GM18951 (cell line): ENCODE data around the gene KCTD7.
A peak's percentile ranks its signal among the peaks of the same experiment; 100 is the strongest.
"Not testable (repeated sequence)": the region's sequence is repeated elsewhere in the genome, so short reads cannot be mapped to it uniquely, and the experiment has no call there.

ENCODE experiments used
- POLR2A ChIP-seq: IDR thresholded peaks from 4 replicates; pipeline ENCODE4 v1.6.1; 2011; ENCODE audit warnings: mild to moderate bottlenecking; ENCODE audit not compliant: insufficient read length, insufficient read depth; ENCODE audit errors: extremely low read depth
- in situ Hi-C: fragments of 300-500 bp; cut with MboI; formaldehyde crosslinking; loops from one replicate; pipeline ENCODE4 v1.12.0; 2022; ENCODE audit warnings: low sequenced_read_pairs, mixed read lengths, inconsistent platforms; ENCODE audit not compliant: unreplicated experiment

The KCTD7 gene

GRCh38 chr7:66671034-66671433, 42.4 kb downstream of the KCTD7 start:
- no peak for TF ChIP-seq POLR2A
- in situ Hi-C loops = no loop called here

- in situ Hi-C loops = not testable (repeated sequence)
Measured at GRCh38 chr7:66671486-66671885, 42.8 kb downstream of the KCTD7 start.

GRCh38 chr7:66672432-66673123, 43.9 kb downstream of the KCTD7 start:
- in situ Hi-C loops = not testable (repeated sequence)

DNA sequence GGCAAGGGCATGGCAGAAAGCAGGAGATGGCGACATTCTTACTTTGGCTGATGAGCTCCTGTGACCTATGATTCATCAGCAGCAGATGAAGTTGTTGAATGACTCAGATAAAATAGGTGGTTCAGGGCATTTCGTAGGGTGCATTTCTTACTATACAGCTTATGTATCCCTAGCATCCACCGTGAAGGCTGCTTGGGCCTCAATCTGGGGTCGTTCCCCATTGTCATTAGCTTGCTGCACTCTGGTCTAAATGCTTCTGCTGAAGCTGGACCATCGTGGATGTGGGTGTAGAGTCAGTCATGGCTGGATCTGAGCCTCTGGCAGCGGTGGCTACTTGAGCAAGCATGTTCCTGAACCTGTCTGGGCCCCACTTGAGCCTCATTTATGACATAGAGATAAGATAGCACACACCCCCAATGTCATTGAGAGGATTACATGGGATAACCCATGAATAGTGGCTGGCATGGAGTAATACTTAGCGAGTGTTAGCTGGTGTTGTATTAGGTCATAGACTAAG, 44.5 kb downstream of the KCTD7 start:
- in situ Hi-C loops = not testable (repeated sequence)

DNA sequence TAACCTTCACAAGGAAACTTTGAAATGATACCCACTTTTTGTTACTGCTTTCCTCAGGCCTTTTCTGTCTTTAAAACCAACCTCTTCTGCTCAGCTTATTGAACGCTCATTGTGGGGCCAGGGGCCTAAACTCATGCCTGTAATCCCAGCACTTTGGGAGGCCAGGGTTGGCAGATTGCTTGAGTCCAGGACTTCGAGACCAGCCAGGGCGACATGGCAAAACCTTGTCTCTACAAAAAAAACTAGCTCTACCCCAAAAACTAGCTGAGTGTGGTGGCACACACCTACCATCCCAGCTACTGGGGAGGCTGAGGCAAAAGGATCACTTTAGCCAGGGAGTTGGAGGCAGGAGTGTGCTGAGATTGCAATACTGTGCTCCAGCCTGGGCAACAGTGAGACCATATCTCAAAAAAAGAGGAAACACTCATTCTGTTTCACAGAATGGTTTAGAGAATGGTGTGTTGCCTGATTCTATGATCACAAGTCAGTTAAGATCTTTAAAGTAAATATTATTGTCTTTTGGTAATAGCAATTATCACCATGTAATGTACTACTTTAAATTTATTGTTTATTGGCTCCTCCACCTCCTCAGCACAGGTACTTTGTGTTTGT, 51.1 kb downstream of the KCTD7 start:
- TF ChIP-seq POLR2A = no peak
- in situ Hi-C loops = no loop called here

DNA sequence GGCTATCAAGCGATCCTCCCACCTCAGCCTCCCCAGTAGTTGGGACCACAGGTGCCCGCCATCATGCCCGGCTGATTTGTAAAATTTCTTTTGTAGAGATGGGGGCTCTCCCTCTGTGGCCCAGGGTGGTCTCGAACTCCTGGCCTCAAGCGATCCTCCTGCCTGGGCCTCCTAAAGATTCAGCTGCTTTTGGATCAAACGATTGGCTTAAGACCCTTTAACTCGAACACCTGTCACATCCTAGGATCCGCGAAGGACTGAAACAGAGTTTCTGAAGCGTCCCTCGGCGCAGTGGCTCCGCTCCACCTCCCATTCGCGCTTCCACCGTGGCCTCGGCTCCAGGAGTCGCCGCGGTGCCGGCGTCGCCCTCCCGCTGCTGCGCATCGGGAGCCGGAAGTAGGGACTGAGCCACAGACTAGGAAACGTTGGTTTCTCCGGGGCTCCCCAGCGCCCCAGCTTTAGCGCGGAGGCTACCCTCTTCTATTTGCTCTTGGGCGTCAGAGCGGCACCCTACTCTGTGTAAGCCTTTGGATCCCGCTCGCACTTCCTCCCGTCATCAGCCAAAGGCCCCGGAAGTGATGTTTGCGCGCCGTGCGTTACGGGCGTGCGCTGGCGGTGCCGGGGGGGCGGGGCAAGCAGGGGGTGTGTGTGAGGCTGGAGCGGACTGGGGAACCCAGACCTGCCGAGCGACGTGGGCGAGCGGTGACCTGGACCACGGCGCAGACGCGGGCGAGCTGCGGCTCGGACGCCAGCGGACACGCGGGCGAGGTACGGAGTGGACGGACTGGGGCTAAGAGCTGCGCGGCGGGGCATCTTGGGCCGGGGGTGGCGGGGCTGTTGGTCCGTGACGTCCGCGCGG, 53.0 kb downstream of the KCTD7 start:
- in situ Hi-C loops = no loop called here
- peak; percentile 91 for TF ChIP-seq POLR2A

DNA sequence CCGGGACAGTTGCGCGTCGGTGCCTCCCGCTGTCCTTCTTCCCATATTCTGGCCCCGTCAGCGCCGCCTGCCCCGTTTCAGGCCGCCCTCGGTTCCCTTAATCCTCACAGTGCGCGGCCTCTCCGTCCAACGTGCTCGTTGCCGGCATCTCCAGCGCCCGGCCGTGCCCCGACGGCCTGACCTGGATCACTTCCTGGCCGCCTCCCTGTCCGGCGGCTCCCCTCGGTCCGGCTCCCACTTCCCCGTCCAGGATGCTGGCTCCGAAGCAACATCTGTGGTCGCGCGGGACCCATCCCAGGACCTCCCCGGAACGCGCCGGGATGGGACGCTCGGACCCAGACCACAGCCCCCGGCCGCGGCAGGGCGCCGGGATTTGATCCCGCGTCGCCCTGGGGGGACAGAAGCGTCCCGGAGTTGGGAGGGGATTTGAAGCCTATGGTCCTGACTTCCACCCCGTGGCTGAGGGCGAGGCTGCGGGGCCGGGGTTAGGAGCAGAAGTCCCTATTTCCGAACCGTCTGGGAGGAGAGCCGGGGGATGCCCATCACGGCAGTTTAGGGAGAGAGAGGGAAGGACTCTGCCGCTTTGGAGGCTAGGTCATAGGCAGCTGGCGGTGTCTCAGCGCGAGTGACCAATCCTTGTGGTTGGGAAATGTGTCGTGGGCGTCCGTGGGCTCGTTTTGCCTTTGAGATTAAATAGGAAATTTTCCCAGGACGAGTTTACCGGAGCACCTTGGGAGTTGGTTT, 53.8 kb downstream of the KCTD7 start:
- in situ Hi-C loops = no loop called here
- TF ChIP-seq POLR2A = no peak

DNA sequence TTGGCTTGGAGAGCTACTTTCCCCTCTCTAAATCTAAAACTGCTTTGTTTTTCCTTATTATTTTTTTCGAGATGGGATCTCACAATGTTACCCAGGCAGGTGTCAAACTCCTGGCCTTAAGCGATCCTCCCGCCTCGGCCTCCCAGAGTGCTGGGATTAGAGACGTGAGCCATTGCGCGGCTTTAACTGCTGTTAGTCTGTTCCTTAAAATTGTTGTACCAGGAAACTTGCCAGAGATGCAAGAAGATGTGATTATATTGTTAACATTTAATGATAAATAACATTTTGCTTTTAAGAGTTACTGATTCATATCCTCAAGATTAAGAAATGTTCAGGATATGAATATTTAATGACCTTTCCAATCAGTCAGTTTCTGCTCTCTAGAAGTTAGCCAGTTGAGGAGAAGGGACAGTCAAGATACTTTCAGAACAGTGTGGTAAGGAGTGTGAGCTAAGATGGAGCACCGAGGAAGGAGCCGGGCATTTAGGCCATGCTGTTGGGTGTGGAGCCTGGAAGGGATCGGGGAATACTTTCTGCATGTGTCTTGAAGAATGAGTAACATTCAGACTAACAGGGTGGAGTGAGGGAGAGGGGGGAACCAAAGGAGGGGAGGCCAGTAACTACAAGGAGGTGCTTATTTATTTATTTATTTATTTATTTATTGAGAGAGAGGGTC, 54.6 kb downstream of the KCTD7 start:
- in situ Hi-C loops = not testable (repeated sequence)

- no peak for TF ChIP-seq POLR2A
- in situ Hi-C loops = no loop called here
Measured at GRCh38 chr7:66683770-66684123, 55.1 kb downstream of the KCTD7 start.

DNA sequence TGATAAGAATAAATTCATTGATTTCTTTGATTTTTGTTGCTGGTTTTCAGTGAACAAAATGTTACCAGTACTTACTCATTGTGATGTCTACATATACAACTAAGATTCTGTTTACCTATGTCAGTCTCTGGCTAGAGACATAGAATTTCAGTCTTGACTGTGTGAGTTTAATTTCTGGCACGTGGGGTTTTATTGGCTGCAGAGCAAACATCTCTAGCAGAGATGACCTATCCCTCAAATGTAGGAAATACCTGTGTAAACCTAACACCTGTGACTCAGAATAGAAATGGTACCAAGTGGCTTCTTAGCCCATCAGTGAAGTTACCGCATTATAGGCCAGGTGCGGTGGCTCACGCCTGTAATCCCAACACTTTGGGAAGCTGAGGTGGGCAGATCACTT, 57.0 kb downstream of the KCTD7 start:
- in situ Hi-C loops = not testable (repeated sequence)

- in situ Hi-C loops = no loop called here
Measured at GRCh38 chr7:66687186-66687585, 58.5 kb downstream of the KCTD7 start.

DNA sequence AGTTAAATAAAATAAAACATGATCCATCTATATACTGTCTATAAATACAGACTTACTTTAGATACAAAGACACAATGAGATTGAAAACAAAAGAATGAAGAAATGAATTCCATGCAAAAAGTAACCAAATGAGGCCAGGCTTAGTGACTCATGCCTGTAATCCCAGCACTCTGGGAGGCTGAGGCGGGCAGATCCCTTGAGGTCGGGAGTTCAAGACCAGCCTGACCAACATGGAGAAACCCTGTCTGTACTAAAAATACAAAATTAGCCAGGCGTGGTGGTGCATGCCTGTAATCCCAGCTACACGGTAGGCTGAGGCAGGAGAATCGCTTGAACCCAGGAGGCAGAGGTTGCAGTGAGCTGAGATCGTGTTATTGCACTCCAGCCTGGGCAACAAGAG, 59.0 kb downstream of the KCTD7 start:
- in situ Hi-C loops = not testable (repeated sequence)

More at GRCh38 chr7:66687186-66687585, 58.5 kb downstream of the KCTD7 start:
- TF ChIP-seq POLR2A = no peak

DNA sequence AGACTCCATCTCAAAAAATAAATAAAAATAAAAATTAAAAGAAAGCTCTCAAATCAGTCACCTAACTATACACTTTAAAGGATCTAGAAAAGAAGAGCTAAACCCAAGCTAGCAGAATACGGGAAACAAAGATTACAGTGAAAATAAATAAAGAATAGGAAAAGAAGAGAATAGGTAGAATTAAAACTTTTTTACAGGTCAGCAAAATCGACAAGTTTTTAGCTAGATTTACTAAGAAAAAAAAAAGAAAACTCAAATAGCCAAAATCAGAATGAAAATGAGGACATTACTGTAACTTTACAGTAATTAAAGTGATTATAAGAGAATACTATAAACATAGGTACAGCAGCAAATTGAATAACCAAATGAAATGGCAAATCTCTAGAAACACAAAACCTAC, 60.4 kb downstream of the KCTD7 start:
- in situ Hi-C loops = no loop called here

More for the DNA sequence above, 60.4 kb downstream of the KCTD7 start:
- TF ChIP-seq POLR2A = no peak
